SK-MEL-5 (cell line): Measurements from ENCODE around the gene CARNS1. TPM values are rescaled to one million over a fixed set of nuclear protein-coding genes. Genes with fewer than 3 reads are reported as not detected.

Experiments
- DNase-seq: peaks from one replicate; pipeline ENCODE4 v3.0.0-alpha.2; 2016; ENCODE audit warnings: low read depth, low spot score
- in situ Hi-C: cut with HindIII; loops from 2 replicates; pipeline ENCODE4 v1.10.0; 2016; ENCODE audit warnings: low sequenced_read_pairs, high pct_unique_total_duplicates, low pct_unique_long_range_greater_than_20kb
- total RNA-seq: library from RNA; depleted of rRNA; stranded (reverse); fragments of >200 nt; shearing (Covaris generic); gene quantifications from 2 replicates; pipeline ENCODE4 v1.2.3, GENCODE V29; 2014

Gene CARNS1
- total RNA-seq, 1 experiment from 2014 or later: not detected

GRCh38 chr11:67431346-67432249 lies 16.1 kb downstream of the CARNS1 start:
- DNase-seq: no peak
- in situ Hi-C loops: no loop called here

- no peak for DNase-seq
- in situ Hi-C loops: no loop called here
Observed at GRCh38 chr11:67432655-67433349, 17.3 kb downstream of the CARNS1 start.

GRCh38 chr11:67433536-67434394 lies 18.3 kb downstream of the CARNS1 start:
- in situ Hi-C loops: no loop called here
- DNase-seq: no peak

- in situ Hi-C loops: no loop called here
Observed at GRCh38 chr11:67434395-67434881, 19.0 kb downstream of the CARNS1 start.

GRCh38 chr11:67435031-67435726 lies 19.7 kb downstream of the CARNS1 start:
- in situ Hi-C loops: no loop called here
- DNase-seq: no peak

More at GRCh38 chr11:67434395-67434881, 19.0 kb downstream of the CARNS1 start:
- no peak for DNase-seq

- DNase-seq: no peak
- in situ Hi-C loops: no loop called here
Observed at GRCh38 chr11:67435727-67436458, 20.4 kb downstream of the CARNS1 start.

- in situ Hi-C loops: no loop called here
- no peak for DNase-seq
Observed at GRCh38 chr11:67436459-67437081, 21.1 kb downstream of the CARNS1 start.

GRCh38 chr11:67437082-67437808 lies 21.8 kb downstream of the CARNS1 start, which contains the start of gene PTPRCAP:
PTPRCAP (minus strand) TSS chr11:67437682; CDS start chr11:67437619, 63 bp downstream.
- DNase-seq: no peak
- in situ Hi-C loops: no loop called here

GRCh38 chr11:67437809-67438157 lies 22.3 kb downstream of the CARNS1 start:
- in situ Hi-C loops: no loop called here

GRCh38 chr11:67438158-67438902 lies 22.9 kb downstream of the CARNS1 start:
- in situ Hi-C loops: no loop called here
- no peak for DNase-seq

More at GRCh38 chr11:67437809-67438157, 22.3 kb downstream of the CARNS1 start:
- no peak for DNase-seq

GRCh38 chr11:67439321-67440228 lies 24.1 kb downstream of the CARNS1 start:
- in situ Hi-C loops: no loop called here
- peak; percentile 47 for DNase-seq

- in situ Hi-C loops: no loop called here
- no peak for DNase-seq
Observed at GRCh38 chr11:67440229-67441097, 25.0 kb downstream of the CARNS1 start.

GRCh38 chr11:67441098-67441563 lies 25.7 kb downstream of the CARNS1 start:
- in situ Hi-C loops: no loop called here
- DNase-seq: no peak
